KOPT-K1 (cell line): ENCODE results near the gene ZNF79.
A peak's percentile ranks its signal among the peaks of the same experiment; 100 is the strongest.

ENCODE experiments used
- H3K27ac ChIP-seq: fragments of 200-600 bp; sonication (generic); 2 replicates; pipeline ENCODE4 v1.5.1; 2016; ENCODE audit warnings: antibody characterized with exemption, mild to moderate bottlenecking, low read depth, low read length; ENCODE audit not compliant: poor library complexity, severe bottlenecking
- H3K36me3 ChIP-seq: fragments of 200-600 bp; sonication (generic); 2 replicates; pipeline ENCODE4 v1.5.1; 2017; ENCODE audit warnings: antibody characterized with exemption, mild to moderate bottlenecking, low read length, moderate library complexity; ENCODE audit not compliant: insufficient read depth
- H3K9me3 ChIP-seq: fragments of 200-600 bp; sonication (generic); 2 replicates; pipeline ENCODE4 v1.5.1; 2017; ENCODE audit warnings: antibody characterized with exemption, low read length, mild to moderate bottlenecking; ENCODE audit not compliant: insufficient read depth, poor library complexity, severe bottlenecking

The ZNF79 gene

DNA sequence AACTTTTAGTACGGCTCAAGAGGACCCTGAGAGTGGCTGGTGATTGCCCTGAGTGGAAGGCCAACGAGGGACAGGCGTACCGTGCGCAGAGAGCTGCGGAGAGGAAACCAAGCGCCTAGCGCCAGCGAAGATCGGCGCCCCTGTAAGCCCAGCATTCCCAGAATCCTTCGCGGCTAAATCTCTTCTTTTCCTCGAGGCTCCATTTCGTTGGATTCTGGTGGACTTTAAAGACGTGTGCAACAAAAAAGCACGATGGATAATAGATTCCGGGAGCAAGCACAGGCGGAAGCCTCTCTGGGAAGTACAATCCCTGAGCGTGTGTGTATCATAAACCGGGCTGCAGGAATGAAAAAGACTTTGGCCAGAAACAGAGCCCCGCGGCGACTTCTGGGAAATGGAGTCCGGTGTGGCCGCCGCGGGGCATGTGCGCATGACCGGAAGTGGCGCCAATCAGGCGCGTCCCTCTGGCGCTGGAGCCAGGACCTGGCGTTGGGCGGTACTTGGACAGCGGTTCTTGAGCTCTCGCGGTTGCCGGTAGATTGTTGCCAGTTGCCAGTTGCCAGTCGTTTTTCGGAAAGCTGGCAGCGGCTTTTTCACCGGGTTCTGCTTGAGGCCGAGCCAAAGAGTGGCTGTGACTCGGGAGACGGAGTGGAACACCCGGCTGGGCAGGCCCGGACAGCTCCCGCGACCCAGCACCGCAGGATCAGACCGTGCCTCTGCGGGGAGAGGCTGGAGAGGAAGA is at the start of gene ZNF79:
TSS of gene ZNF79 (plus strand) at position 449 of the 742 bp plus-strand sequence. CDS start 406 bp downstream, outside the sequence.
- H3K36me3 ChIP-seq: peaks cover 9% of the 10 kb centered on the region
- H3K9me3 ChIP-seq: no peaks in the 10 kb centered on the region
- H3K27ac ChIP-seq: peak within 1 kb of the TSS; percentile 85

DNA sequence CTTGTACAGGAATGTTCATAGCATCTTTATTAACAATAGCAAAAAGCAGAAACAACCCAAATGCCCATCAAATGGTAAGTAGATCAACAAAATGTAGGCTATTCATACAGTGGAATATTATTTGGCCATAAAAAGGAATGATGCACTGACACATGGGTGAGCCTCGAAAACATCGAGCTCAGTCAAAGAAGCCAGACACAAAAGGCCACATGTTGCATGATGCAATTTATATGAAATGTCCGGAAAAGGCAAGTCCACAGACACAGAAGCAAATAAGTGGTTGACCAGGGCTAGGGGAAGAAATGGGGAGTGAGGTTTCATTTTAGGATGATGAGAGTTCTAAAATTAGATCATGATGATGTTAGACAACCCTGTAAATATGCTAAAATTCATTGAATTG is 43.7 kb upstream of the ZNF79 start:
- peaks cover 16% of the 10 kb centered on the region for H3K9me3 ChIP-seq
- H3K27ac ChIP-seq: no peak overlapping the region
- no peaks in the 10 kb centered on the region for H3K36me3 ChIP-seq

DNA sequence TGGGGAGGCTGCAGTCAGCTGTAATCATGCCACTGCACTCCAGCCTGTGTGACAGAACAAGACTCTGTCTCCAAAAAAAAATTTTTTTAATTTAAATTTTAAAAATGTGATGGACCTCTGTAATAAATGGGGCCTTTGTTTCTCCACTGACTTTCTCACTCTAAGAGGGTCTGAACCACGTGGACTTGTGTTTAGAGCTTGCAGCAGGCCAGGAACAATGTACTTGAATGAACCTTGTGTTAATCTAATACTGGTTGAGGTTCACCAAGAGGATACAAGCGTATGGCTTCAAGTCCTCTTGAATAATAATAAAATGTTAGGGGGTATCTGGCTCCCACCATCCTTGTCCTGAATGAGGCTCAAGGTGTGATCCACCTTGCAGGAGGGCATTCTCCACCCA is 41.6 kb upstream of the ZNF79 start:
- Histone ChIP-seq H3K9me3 (peaks cover 16% of the 10 kb centered on the region), H3K27ac (no peak overlapping the region), H3K36me3 (no peaks in the 10 kb centered on the region)

DNA sequence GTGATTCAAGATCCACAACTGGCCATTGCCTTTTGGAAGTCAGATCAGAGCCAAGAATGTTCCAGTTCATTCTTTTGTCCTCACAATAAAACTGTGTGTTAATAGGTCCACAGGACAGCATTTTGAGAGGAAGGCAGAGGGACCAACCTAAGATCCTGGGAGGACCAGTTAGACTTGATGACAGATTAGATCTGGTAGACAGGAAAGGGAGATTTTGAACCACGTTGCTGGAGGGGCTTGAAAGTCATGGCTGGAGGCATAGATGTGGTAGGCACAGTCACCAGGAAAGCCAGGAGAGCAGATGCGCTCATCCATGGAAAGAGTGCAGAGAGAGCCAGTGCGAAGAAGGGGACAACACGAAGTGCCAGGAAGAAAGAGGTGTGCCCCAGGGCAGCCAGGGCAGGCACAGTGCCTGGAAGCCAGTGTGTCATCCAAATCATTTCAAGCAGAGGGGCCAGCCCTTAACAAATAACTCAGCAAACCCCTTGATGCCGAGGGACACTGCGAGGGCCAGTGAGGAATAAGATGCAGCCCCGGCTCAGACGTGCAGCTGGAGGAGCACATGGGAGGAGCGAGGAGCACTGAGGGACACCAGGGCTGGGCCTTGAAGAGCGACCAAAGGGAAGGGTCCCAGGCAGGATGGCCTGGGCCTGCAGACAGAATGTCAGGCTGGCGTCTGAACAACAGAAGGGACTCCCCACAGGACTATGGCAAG is 40.0 kb upstream of the ZNF79 start:
- H3K36me3 ChIP-seq: no peaks in the 10 kb centered on the region
- peaks cover 11% of the 10 kb centered on the region for H3K9me3 ChIP-seq
- no peak overlapping the region for H3K27ac ChIP-seq

DNA sequence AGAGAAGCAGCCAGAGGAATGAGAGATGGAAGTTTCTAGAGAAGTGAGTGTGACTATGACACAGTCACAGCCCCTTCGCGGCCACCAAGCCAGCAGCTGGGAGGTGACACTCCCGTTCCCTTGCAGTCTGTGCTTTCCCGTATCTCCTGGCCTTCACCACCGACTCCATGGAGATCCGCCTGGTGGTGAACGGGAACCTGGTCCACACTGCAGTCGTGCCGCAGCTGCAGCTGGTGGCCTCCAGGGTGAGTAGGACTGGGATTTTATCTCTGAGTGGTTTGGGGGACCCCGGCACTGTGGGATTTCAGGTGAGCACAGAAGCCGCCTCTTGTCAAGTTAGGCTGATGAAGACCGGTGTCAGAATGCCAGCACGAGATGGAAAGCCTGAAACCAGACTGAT is 39.3 kb upstream of the ZNF79 start:
- Histone ChIP-seq H3K27ac (no peak overlapping the region), H3K9me3 (peaks cover 7% of the 10 kb centered on the region), H3K36me3 (no peaks in the 10 kb centered on the region)

DNA sequence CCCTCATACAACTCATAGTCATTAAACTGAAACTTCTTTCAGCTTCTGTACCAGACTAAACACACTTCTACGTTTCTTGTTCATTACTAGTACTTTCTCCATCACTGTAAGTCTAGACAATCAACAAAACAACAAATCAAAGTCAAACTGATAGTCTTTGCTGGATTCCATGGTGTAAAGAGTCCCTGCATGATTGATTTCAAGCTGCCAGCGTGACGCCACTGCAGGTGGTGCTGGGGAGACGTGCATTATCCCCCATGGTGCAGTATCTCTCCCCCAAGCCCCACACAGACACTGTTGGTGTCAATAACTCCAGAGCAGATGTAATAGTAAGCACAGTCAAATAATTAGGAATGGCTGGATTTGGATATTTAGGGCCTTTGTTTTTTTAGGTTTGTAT is 37.9 kb upstream of the ZNF79 start:
- H3K36me3 ChIP-seq: no peaks in the 10 kb centered on the region
- no peak overlapping the region for H3K27ac ChIP-seq
- H3K9me3 ChIP-seq: no peaks in the 10 kb centered on the region

DNA sequence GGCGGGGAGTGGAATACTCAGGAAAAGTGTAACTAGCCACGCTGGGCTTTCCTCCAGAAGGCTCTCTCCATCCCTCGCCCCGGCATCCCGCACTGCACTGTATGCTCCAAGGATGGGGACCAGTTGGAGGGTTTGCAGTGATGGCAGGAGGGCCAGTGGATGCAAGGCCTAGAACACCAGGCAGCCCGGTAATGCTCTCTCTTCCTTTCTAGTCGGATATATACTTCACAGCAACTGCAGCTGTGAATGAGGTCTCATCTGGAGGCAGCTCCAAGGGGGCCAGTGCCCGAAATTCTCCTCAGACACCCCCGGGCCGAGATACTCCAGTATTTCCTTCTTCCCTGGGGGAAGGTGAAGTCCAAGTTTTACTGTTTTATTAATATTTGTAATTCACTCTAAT is 37.2 kb upstream of the ZNF79 start:
- no peak overlapping the region for H3K27ac ChIP-seq
- no peaks in the 10 kb centered on the region for H3K9me3 ChIP-seq
- H3K36me3 ChIP-seq: no peaks in the 10 kb centered on the region

DNA sequence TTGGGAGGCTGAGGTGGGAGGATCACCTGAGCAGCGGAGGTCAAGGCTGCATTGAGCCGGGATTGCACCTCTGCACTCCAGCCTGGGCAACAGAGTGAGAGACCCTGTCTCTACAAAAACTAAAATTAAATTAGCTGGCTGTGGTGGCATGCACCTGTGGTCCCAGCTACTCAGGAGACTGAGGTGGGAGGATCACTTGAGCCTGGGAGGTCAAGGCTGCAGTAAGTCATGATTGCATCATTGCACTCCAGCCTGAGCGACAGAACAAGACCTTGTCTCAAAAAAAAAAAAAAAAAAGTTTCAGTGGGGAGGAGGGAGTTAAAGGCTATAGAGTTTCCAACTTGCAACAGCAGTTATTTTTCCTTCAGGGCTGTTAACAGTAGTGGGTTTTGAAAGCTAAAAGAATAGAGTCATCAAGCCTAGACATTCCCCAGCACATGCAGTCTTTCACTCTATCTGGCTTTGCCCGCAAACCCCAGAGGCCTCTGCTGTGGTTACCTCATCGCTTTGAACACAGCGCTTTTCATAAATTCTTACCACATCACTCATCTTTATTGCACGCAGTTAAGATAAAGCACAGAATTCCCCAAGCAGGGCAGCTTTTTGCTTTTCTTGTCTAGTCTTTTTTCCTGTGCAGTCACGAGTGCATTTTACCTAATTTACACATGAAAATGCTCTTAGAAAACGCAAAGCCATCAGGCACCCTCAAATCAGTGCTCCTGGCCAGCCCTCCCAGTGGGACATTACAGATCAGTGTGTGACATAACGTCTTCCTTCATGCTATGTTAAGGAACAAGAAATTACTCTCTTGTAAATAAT is 35.9 kb upstream of the ZNF79 start:
- H3K36me3 ChIP-seq: no peaks in the 10 kb centered on the region
- no peaks in the 10 kb centered on the region for H3K9me3 ChIP-seq
- no peak overlapping the region for H3K27ac ChIP-seq

DNA sequence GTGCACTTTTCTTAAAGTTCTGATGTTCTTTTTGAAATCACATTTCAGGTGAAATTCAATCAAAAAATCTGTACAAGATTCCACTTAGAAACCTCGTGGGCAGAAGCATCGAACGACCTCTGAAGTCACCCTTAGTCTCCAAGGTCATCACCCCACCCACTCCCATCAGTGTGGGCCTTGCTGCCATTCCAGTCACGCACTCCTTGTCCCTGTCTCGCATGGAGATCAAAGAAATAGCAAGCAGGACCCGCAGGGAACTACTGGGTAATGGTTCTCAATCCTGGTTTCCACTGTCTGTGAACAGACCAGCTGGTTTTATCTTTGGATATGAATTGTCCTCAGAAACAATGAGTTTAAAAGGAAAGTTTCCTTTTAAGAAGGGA is 35.3 kb upstream of the ZNF79 start:
- H3K36me3 ChIP-seq: no peaks in the 10 kb centered on the region
- H3K27ac ChIP-seq: no peak overlapping the region
- no peaks in the 10 kb centered on the region for H3K9me3 ChIP-seq

DNA sequence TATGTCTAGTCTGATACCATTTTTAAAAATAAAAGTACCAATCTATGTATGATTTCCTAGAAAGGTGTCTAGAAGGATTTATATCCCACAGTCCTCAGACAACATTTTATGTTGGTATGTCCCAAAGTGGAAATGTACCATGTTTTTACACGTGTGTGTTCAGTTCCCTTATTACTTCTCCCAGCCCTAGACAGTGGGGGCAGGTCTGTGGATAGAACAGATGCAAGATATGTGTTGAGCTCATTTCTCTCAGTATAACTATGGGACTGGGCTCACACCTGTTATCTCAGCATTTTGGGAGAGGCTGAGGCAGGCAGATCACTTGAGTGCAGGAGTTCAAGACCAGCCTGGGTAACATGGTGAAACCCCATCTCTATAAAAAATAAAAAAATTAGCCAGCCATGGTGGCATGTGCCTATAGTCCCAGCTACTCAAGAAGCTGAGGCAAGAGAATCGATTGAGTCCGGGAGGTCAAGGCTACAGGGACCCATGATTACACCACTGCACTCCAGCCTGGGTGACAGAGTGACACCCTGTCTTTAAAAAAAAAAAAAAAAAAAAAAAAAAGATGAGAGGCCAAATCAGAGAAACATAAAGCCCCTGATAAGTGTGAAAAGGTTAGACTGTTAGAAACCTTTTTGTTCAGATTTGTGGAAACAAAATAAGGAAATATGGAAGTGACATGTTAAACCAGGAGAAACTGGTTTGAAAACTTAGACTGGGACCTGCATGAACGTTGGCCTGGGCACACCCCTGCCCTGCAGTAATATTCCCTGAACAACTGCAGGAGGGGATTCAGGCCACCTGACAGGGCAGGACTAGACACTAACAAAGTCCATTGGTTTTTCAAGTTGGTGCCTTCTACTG is 34.6 kb upstream of the ZNF79 start:
- H3K9me3 ChIP-seq: no peaks in the 10 kb centered on the region
- no peak overlapping the region for H3K27ac ChIP-seq

DNA sequence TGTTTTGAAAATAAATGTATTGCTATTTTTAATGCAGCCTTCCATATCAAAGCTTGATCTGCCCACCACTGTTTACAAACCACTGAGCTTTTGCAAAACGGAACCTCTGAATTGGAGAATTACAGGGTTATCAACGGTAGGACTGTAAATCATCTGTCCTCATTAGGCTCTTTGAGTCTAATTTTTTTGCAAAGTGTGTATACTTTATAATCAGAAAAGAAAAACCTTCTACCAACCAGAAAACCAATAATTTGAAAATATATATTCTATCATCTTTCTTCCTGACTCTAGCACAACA is 34.0 kb upstream of the ZNF79 start:
- no peaks in the 10 kb centered on the region for H3K9me3 ChIP-seq
- H3K36me3 ChIP-seq: no peaks in the 10 kb centered on the region
- no peak overlapping the region for H3K27ac ChIP-seq

More for the DNA sequence above, 34.6 kb upstream of the ZNF79 start:
- H3K36me3 ChIP-seq: no peaks in the 10 kb centered on the region

DNA sequence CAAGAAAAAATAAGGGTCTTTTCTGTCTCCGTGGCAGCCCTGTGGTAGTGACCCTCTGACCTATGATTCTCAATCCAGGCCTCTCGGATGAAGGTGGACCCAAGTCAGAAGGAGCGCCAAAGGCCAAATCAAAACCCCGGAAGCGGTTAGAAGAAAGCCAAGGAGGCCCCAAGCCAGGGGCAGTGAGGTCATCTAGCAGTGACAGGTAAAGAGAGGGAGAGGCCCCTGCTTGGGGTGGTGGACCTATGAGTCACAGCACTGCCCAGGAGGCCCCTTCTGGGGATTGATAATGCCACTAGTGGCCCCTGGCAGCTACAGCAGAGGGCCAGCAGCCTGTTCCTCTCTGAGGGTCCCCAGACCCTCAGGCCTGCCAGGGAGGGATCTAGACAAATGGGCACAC is 33.6 kb upstream of the ZNF79 start:
- H3K27ac ChIP-seq: no peak overlapping the region

DNA sequence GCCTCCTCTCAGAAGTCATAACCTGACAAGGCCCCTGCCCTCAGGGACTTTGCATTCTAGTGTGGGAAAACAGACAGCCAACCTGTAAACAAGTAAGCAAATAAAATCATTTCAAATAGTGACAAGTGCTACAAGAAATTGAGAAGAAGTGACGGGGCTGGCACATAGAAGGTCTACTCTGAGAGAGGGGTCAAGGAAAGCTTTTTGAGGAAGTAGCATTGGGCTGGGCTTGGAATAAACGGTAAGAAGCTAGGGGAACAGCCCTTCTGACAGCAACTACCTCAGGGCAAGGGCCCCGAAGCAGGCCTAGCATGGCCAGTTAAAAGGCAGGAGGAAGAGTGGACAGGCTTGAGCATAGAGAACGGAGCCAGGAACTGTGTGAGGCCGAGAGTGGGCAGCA is 32.0 kb upstream of the ZNF79 start:
- H3K27ac ChIP-seq: no peak overlapping the region
- H3K9me3 ChIP-seq: no peaks in the 10 kb centered on the region
- no peaks in the 10 kb centered on the region for H3K36me3 ChIP-seq

More for the DNA sequence above, 33.6 kb upstream of the ZNF79 start:
- Histone ChIP-seq H3K9me3 (no peaks in the 10 kb centered on the region), H3K36me3 (no peaks in the 10 kb centered on the region)

DNA sequence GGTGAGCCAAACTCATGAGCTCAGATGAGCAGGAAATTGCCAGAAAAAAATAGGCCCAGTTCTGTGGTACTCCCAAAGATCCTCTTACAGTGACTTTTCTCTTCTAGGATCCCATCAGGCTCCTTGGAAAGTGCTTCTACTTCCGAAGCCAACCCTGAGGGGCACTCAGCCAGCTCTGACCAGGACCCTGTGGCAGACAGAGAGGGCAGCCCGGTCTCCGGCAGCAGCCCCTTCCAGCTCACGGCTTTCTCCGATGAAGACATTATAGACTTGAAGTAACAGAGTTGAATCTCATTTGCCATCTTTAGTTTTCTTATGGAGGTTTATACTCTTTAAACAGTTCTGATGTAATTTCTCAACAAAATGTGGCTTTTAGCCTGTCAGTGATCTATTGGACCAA is 31.2 kb upstream of the ZNF79 start:
- no peaks in the 10 kb centered on the region for H3K9me3 ChIP-seq
- H3K27ac ChIP-seq: no peak overlapping the region
- H3K36me3 ChIP-seq: no peaks in the 10 kb centered on the region

DNA sequence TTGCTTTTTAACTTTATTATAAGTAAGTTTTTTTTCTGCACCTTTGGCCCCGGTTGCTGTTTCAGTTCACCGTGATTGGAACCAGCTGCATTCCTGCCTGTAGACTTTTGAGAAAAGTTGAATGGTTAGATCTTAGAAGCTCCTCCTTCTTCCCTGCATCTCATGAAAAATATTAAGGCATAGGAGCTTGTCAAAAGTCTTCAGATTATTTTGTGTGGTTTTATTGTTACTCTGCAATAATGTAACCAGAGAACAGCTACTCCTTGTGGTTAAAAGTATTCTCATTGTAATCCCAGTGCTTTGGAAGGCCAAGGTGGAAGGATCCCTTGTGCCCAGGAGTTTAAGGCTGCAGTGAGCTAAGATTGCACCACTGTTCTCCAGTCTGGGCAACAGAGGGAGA is 30.5 kb upstream of the ZNF79 start:
- H3K9me3 ChIP-seq: no peaks in the 10 kb centered on the region

More for the DNA sequence above, 30.5 kb upstream of the ZNF79 start:
- no peak overlapping the region for H3K27ac ChIP-seq
- no peaks in the 10 kb centered on the region for H3K36me3 ChIP-seq
